ENCODE data around the gene SIK2.
A peak's percentile ranks its signal among the peaks of the same experiment; 100 is the strongest.

The SIK2 gene

DNA sequence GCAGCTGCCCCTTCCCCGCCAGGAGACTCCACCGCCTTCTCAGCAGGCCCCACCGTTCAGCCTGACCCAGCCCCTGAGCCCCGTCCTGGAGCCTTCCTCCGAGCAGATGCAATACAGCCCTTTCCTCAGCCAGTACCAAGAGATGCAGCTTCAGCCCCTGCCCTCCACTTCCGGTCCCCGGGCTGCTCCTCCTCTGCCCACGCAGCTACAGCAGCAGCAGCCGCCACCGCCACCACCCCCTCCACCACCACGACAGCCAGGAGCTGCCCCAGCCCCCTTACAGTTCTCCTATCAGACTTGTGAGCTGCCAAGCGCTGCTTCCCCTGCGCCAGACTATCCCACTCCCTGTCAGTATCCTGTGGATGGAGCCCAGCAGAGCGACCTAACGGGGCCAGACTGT lies 121.3 kb downstream of the SIK2 start:
- DNase-seq (ENCODE audit: low spot score), result no peak
- TF ChIP-seq, protein P1, sequence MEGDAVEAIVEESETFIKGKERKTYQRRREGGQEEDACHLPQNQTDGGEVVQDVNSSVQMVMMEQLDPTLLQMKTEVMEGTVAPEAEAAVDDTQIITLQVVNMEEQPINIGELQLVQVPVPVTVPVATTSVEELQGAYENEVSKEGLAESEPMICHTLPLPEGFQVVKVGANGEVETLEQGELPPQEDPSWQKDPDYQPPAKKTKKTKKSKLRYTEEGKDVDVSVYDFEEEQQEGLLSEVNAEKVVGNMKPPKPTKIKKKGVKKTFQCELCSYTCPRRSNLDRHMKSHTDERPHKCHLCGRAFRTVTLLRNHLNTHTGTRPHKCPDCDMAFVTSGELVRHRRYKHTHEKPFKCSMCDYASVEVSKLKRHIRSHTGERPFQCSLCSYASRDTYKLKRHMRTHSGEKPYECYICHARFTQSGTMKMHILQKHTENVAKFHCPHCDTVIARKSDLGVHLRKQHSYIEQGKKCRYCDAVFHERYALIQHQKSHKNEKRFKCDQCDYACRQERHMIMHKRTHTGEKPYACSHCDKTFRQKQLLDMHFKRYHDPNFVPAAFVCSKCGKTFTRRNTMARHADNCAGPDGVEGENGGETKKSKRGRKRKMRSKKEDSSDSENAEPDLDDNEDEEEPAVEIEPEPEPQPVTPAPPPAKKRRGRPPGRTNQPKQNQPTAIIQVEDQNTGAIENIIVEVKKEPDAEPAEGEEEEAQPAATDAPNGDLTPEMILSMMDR (IDR thresholded peaks at IDR 0.05; ENCODE audit: borderline replicate concordance, control extremely low read depth, extremely low read depth, insufficient read depth, missing control alignments), result no peak
- in situ Hi-C loops (cut with MboI; ENCODE audit: low sequenced_read_pairs, unreplicated experiment), result no loop called here

DNA sequence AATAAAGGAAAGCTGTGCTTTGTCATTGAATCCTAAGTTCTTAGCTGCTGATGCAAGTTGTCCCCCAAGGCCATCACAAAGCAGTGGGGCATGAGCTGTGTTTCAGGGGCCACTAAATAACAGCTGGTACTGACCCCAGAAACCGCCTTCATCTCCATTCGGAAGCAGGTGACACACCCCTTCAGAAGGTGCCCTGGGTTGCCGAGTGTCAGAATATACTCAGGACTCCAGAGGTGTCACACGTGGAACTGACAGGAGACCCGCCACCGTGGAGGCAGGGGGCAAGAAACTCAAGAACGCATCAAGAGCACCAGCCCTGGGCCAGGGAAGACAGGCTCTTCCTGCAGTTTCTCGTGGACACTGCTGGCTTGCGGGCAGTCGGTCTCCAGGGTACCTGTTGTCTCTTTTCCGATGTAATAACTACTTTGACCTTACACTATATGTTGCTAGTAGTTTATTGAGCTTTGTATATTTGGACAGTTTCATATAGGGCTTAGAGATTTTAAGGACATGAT lies 122.4 kb downstream of the SIK2 start:
- DNase-seq (ENCODE audit: low spot score), result no peak
- in situ Hi-C loops (cut with MboI; ENCODE audit: low sequenced_read_pairs, unreplicated experiment), result no loop called here
- TF ChIP-seq, protein P1 (IDR thresholded peaks at IDR 0.05; ENCODE audit: borderline replicate concordance, control extremely low read depth, extremely low read depth, insufficient read depth, missing control alignments), result no peak

DNA sequence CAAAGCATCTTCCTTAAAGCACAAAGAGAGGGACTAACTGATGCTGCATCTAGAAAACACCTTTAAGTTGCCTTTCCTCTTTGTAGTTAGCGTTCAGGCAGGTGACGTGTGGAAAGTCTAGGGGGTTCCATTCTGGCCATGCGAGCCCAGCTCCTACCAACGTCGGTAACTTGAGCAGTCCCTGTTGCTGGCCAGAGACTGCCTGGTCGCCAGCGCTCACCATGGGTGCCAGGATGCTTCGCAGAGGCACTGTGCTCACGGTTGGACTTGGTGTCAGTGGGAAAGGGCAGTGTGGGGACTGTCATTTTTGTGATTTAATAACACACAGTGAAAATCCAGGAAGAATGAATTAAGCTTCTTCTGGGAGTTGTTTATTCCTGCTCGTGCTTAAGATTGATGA lies 123.4 kb downstream of the SIK2 start:
- TF ChIP-seq, protein P1 (IDR thresholded peaks at IDR 0.05; ENCODE audit: borderline replicate concordance, control extremely low read depth, extremely low read depth, insufficient read depth, missing control alignments), result no peak
- no peak for DNase-seq (ENCODE audit: low spot score)
- in situ Hi-C loops (cut with MboI; ENCODE audit: low sequenced_read_pairs, unreplicated experiment), result no loop called here

DNA sequence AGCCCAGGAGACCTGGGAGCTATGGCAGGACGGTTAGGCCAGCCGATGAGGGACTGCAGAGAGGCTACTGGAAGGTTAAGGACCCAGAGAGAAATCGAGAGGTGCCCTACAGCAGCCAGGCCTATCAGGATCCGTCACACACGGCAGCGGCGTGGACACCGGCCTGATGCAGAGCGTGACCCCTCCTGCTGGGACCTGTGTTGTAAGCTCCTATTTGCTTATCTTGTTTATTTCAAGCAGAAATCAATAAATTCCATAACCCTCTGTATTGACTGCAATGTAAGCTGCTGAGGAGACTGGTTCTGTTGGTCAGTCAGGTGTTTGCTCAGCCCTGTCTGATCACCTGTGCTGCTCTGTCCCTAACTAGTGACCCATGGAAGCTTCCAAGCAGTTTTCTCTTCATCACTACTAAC lies 124.1 kb downstream of the SIK2 start:
- in situ Hi-C loops (cut with MboI; ENCODE audit: low sequenced_read_pairs, unreplicated experiment), result no loop called here
- peak; percentile 16 for DNase-seq (ENCODE audit: low spot score)
- TF ChIP-seq, protein P1 (IDR thresholded peaks at IDR 0.05; ENCODE audit: borderline replicate concordance, control extremely low read depth, extremely low read depth, insufficient read depth, missing control alignments), result no peak

DNA sequence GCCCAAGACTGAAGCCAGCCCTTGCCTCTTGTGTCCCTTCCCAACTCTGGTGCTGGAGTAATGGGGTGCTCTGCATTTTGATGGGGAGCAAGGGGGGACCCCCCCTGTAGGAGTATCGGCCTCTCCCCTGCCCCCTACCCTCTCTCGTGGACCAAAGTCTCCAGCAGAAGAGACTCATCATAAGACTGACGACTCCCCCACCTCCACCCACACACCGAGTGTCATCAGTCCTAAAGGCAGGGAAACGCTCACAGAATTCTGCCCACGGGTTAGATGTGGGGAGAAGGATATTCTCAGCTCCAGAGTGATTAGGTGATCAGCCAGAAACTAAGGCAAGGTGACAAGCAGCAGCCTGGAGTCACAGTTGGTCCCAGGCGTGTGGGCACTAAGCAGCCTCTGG lies 125.2 kb downstream of the SIK2 start:
- TF ChIP-seq, protein P1 (IDR thresholded peaks at IDR 0.05; ENCODE audit: borderline replicate concordance, control extremely low read depth, extremely low read depth, insufficient read depth, missing control alignments), result no peak
- in situ Hi-C loops (cut with MboI; ENCODE audit: low sequenced_read_pairs, unreplicated experiment), result no loop called here
- no peak for DNase-seq (ENCODE audit: low spot score)

DNA sequence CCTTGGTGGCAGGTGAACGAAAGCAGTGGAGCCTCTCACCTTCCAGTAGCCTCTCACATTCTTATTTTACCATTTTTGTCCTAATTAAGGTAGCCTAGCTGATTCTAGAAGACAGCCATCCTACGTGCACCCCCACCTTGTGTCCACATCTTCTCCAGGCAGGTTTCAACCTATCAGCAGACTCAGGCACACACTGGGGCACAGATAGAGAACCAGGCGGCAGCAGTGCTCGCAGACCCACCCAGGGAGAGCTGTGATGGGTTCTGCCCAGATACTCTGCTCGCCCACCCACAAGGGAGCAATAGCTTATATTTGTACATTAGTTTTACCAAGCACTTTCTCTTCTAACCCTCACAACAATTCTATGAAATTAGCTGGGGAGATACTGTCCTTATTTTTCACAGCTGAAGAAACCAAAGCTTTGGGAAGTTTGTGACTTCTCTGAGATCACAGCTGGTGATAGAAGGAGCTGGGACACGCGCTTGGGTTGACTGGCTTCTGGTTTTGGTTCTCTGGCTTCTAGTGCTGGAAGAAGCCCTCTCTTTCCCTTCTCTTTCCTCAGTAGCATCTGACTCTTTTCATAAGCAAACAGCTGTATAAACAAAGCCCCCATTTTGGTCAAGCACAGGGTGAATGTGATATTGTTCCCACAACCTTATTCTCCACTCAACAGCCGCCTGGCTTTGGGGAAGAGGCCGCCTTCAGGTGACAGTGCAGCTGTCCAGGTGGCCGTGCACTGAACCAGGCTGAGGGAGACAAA lies 127.0 kb downstream of the SIK2 start:
- in situ Hi-C loops (cut with MboI; ENCODE audit: low sequenced_read_pairs, unreplicated experiment), result no loop called here
- no peak for DNase-seq (ENCODE audit: low spot score)
- TF ChIP-seq, protein P1 (IDR thresholded peaks at IDR 0.05; ENCODE audit: borderline replicate concordance, control extremely low read depth, extremely low read depth, insufficient read depth, missing control alignments), result no peak
